Measurements from ENCODE around the gene EEF2.
A peak's percentile ranks its signal among the peaks of the same experiment; 100 is the strongest.

GRCh38 chr19:3987619-3988371, 2.5 kb upstream of the EEF2 start:
- TF ChIP-seq EZH2phosphoT487 (IDR thresholded peaks at IDR 0.05; ENCODE audit: borderline replicate concordance, low read depth, low read length) = no peak
- peak; percentile 76 for TF ChIP-seq CTCF (conservative IDR thresholded peaks at IDR 0.05; ENCODE audit: low read length)
